GM12878 (cell line): Measurements from ENCODE around the gene GMPPA. TPM values are rescaled to one million over a fixed set of nuclear protein-coding genes. Genes with fewer than 3 reads are reported as not detected.

ENCODE experiments used
- EZH2 ChIP-seq: IDR thresholded peaks from 2 replicates; pipeline ENCODE4 v1.6.1; 2012; ENCODE audit warnings: low read depth, mild to moderate bottlenecking, control low read depth, inconsistent platforms, low read length, borderline replicate concordance; ENCODE audit not compliant: control insufficient read depth
- RELA ChIP-seq: fragments of 450-650 bp; IDR thresholded peaks from 2 replicates; pipeline ENCODE4 v1.8.0; 2014; ENCODE audit warnings: borderline replicate concordance; ENCODE audit not compliant: partially characterized antibody
- SP1 ChIP-seq: IDR thresholded peaks from one replicate; pipeline ENCODE4 v1.6.1; 2011; ENCODE audit warnings: low read depth, low read length
- polyA plus RNA-seq, 11 experiments: library from polyadenylated mRNA; depleted of rRNA in 4 of 11; unstranded in 6 of 11; stranded (reverse) in 5 of 11; fragments of >200 nt; fragmentation: Nextera tagmentation in 4 of 11; fragmentation: Illumina TruSeq in 1 of 11; extraction: Ambion mirVana in 4 of 11; extraction: Trizol in 1 of 11; gene quantifications; 1 replicate in 1 of 11; 2 replicates in 10 of 11; pipeline versions ENCODE4 v1.2.1 to v1.2.3, GENCODE V29; 2011 to 2016; ENCODE audit warnings: inconsistent platforms in 2 of 11, missing spikeins in 2 of 11, low read depth in 1 of 11
- total RNA-seq, 4 experiments: library from RNA; depleted of rRNA in 3 of 4; stranded (reverse); fragments of >200 nt in 3 of 4; fragmentation: Illumina TruSeq in 1 of 4; extraction: Trizol in 1 of 4; gene quantifications; 2 replicates each; pipeline versions ENCODE4 v1.2.1 to v1.2.3, GENCODE V29; 2013 to 2021
- TF ChIP-seq, protein P1 (sequence below): fragments of 450-650 bp; formaldehyde crosslinking; IDR thresholded peaks from 2 replicates; pipeline ENCODE4 v1.4.0; 2020; ENCODE audit warnings: mild to moderate bottlenecking, moderate library complexity
- TF ChIP-seq, protein P2 (sequence below): IDR thresholded peaks from 2 replicates; pipeline ENCODE4 v1.6.1; 2011; ENCODE audit warnings: low read depth, mild to moderate bottlenecking, low read length, moderate library complexity, borderline replicate concordance; ENCODE audit errors: extremely low read depth
- TF ChIP-seq, protein P3 (sequence below): fragments of 450-650 bp; IDR thresholded peaks from 2 replicates; pipeline ENCODE4 v1.6.1; 2018; ENCODE audit warnings: borderline replicate concordance, mild to moderate bottlenecking; ENCODE audit not compliant: partially characterized antibody
- TF ChIP-seq, protein P4 (sequence below): IDR thresholded peaks from 2 replicates; pipeline ENCODE4 v1.6.1; 2012; ENCODE audit warnings: improper control_type of control experiment, low read depth, low read length; ENCODE audit not compliant: insufficient replicate concordance

GMPPA gene
- total and polyA plus RNA-seq, 10 of the 15 experiments (the other 5 are each of a cell fraction or from before 2014, with no cell fraction given), result 1.9 to 83.2 (median 45.0) TPM

DNA sequence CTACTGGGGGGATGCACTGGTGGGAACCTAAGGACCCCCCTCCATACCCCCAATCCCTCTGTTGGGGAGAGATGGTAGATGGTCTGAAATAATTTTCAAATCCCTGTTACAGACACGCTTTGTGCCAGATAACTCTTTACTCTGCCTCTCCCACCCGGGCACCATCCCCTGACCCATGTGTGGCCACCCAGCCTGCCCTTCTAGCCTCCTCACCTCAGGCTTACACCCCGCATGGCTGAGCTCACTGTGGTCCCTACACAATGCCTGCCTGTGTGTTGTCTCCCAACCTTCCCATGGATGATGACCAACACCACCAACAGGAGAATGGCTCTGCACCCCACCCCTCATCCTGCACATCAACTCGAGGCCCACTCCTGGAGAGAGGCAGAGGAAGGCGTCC, 49.1 kb upstream of the GMPPA start (continued):
- TF ChIP-seq, protein P1, sequence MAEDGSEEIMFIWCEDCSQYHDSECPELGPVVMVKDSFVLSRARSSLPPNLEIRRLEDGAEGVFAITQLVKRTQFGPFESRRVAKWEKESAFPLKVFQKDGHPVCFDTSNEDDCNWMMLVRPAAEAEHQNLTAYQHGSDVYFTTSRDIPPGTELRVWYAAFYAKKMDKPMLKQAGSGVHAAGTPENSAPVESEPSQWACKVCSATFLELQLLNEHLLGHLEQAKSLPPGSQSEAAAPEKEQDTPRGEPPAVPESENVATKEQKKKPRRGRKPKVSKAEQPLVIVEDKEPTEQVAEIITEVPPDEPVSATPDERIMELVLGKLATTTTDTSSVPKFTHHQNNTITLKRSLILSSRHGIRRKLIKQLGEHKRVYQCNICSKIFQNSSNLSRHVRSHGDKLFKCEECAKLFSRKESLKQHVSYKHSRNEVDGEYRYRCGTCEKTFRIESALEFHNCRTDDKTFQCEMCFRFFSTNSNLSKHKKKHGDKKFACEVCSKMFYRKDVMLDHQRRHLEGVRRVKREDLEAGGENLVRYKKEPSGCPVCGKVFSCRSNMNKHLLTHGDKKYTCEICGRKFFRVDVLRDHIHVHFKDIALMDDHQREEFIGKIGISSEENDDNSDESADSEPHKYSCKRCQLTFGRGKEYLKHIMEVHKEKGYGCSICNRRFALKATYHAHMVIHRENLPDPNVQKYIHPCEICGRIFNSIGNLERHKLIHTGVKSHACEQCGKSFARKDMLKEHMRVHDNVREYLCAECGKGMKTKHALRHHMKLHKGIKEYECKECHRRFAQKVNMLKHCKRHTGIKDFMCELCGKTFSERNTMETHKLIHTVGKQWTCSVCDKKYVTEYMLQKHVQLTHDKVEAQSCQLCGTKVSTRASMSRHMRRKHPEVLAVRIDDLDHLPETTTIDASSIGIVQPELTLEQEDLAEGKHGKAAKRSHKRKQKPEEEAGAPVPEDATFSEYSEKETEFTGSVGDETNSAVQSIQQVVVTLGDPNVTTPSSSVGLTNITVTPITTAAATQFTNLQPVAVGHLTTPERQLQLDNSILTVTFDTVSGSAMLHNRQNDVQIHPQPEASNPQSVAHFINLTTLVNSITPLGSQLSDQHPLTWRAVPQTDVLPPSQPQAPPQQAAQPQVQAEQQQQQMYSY (CRISPR knock-in tag), result no peak
- TF ChIP-seq SP1, result no peak
- TF ChIP-seq, protein P2, sequence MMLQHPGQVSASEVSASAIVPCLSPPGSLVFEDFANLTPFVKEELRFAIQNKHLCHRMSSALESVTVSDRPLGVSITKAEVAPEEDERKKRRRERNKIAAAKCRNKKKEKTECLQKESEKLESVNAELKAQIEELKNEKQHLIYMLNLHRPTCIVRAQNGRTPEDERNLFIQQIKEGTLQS, result no peak
- TF ChIP-seq RELA, result no peak
- TF ChIP-seq, protein P3, sequence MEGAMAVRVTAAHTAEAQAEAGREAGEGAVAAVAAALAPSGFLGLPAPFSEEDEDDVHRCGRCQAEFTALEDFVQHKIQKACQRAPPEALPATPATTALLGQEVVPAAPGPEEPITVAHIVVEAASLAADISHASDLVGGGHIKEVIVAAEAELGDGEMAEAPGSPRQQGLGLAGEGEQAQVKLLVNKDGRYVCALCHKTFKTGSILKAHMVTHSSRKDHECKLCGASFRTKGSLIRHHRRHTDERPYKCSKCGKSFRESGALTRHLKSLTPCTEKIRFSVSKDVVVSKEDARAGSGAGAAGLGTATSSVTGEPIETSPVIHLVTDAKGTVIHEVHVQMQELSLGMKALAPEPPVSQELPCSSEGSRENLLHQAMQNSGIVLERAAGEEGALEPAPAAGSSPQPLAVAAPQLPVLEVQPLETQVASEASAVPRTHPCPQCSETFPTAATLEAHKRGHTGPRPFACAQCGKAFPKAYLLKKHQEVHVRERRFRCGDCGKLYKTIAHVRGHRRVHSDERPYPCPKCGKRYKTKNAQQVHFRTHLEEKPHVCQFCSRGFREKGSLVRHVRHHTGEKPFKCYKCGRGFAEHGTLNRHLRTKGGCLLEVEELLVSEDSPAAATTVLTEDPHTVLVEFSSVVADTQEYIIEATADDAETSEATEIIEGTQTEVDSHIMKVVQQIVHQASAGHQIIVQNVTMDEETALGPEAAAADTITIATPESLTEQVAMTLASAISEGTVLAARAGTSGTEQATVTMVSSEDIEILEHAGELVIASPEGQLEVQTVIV, result no peak
- TF ChIP-seq EZH2, result no peak
- TF ChIP-seq, protein P4, sequence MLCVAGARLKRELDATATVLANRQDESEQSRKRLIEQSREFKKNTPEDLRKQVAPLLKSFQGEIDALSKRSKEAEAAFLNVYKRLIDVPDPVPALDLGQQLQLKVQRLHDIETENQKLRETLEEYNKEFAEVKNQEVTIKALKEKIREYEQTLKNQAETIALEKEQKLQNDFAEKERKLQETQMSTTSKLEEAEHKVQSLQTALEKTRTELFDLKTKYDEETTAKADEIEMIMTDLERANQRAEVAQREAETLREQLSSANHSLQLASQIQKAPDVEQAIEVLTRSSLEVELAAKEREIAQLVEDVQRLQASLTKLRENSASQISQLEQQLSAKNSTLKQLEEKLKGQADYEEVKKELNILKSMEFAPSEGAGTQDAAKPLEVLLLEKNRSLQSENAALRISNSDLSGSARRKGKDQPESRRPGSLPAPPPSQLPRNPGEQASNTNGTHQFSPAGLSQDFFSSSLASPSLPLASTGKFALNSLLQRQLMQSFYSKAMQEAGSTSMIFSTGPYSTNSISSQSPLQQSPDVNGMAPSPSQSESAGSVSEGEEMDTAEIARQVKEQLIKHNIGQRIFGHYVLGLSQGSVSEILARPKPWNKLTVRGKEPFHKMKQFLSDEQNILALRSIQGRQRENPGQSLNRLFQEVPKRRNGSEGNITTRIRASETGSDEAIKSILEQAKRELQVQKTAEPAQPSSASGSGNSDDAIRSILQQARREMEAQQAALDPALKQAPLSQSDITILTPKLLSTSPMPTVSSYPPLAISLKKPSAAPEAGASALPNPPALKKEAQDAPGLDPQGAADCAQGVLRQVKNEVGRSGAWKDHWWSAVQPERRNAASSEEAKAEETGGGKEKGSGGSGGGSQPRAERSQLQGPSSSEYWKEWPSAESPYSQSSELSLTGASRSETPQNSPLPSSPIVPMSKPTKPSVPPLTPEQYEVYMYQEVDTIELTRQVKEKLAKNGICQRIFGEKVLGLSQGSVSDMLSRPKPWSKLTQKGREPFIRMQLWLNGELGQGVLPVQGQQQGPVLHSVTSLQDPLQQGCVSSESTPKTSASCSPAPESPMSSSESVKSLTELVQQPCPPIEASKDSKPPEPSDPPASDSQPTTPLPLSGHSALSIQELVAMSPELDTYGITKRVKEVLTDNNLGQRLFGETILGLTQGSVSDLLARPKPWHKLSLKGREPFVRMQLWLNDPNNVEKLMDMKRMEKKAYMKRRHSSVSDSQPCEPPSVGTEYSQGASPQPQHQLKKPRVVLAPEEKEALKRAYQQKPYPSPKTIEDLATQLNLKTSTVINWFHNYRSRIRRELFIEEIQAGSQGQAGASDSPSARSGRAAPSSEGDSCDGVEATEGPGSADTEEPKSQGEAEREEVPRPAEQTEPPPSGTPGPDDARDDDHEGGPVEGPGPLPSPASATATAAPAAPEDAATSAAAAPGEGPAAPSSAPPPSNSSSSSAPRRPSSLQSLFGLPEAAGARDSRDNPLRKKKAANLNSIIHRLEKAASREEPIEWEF, result no peak
- TF ChIP-seq, all 136 proteins: peak for 0
